NCI-H345 treated with DMSO at 0.1 percent for 48 hours (cell line): ENCODE measurements around the gene TAS2R10.

ENCODE experiments used
- DNase-seq: peaks from one replicate; lab custom pipeline; 2025; ENCODE audit not compliant: unreplicated experiment; lab: John Stamatoyannopoulos, UW

The TAS2R10 gene

DNA sequence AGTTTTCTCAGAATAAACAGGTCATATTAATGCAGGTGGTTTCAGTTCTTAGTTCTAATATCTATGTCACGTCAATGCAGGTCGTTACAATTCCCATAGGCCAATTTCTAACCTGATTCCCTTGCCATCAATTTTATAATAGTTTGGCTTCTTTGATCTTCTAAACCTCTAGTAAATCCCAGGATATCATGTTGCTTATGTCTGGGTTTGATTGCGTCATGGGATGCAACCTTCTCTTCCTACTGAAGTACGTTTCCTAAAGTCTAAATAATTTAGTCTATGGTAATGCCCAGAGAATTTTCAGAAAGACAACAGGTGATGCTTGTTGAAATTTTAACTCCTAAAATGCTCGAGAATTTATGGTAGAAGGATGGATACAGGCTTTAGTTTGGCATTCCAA lies 42.9 kb downstream of the TAS2R10 start:
- no peak for DNase-seq

DNA sequence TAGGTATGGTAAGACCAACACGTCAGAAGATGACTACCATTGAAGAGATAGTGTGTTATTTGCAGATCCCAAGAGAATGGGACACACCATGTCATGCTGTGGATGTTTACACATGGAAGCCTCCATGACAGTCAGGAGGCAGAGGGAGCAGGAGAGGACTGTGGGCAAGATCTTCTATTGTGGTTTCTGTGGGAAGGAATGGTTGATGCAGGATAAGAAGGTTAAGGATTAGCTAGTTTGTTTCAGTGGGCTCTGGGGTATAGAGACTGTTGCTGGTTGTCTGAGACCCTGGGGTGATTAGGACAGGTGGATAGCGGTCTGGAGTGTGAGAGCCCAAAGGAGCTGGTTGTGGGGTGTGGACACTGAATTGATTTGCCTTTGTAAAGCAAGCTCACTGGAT lies 47.1 kb downstream of the TAS2R10 start:
- no peak for DNase-seq
